Neural progenitor cell (in vitro differentiated cells): ENCODE data around the gene MDM1. TPM values are rescaled to one million over a fixed set of nuclear protein-coding genes. Genes with fewer than 3 reads are reported as not detected.

Experiments
- DNase-seq: peaks from one replicate; pipeline ENCODE4 v3.0.0-alpha.2; 2016; ENCODE audit warnings: low spot score
- H2AFZ ChIP-seq: fragments of 200-600 bp; sonication (generic); replicated peaks from 2 replicates; pipeline ENCODE4 v1.6.1; 2016; ENCODE audit warnings: antibody characterized with exemption
- H3F3A ChIP-seq: fragments of 200-600 bp; sonication (generic); 2 replicates; pipeline ENCODE4 v1.6.1; 2016; ENCODE audit warnings: antibody characterized with exemption, low read depth
- H3K27ac ChIP-seq: fragments of 200-600 bp; sonication (generic); 2 replicates; pipeline ENCODE4 v1.5.1; 2016; ENCODE audit warnings: mild to moderate bottlenecking
- H3K27me3 ChIP-seq: fragments of 200-600 bp; sonication (generic); 2 replicates; pipeline ENCODE4 v1.6.1; 2016; ENCODE audit warnings: mild to moderate bottlenecking, moderate library complexity
- H3K36me3 ChIP-seq: fragments of 200-600 bp; sonication (generic); 2 replicates; pipeline ENCODE4 v1.5.1; 2016
- H3K4me1 ChIP-seq: fragments of 200-600 bp; sonication (generic); 2 replicates; pipeline ENCODE4 v1.6.1; 2016; ENCODE audit warnings: mixed run types
- H3K4me2 ChIP-seq: fragments of 200-600 bp; sonication (generic); 2 replicates; pipeline ENCODE4 v1.6.1; 2016
- H3K4me3 ChIP-seq: fragments of 200-600 bp; sonication (generic); 2 replicates; pipeline ENCODE4 v1.5.1; 2016
- H3K79me2 ChIP-seq: fragments of 200-600 bp; sonication (generic); 2 replicates; pipeline ENCODE4 v1.6.1; 2016; ENCODE audit warnings: low read depth
- H3K9ac ChIP-seq: fragments of 200-600 bp; sonication (generic); 2 replicates; pipeline ENCODE4 v1.6.1; 2016
- H3K9me3 ChIP-seq: fragments of 200-600 bp; sonication (generic); 2 replicates; pipeline ENCODE4 v1.5.1; 2016; ENCODE audit warnings: low read depth
- H4K20me1 ChIP-seq: fragments of 200-600 bp; sonication (generic); 2 replicates; pipeline ENCODE4 v1.6.1; 2016; ENCODE audit warnings: low read depth
- H3K27ac Mint-ChIP-seq: 3 replicates; pipeline ENCODE4 v1.8.0; 2021; ENCODE audit warnings: mixed read lengths
- H3K27me3 Mint-ChIP-seq: 2 replicates; pipeline ENCODE4 v1.8.0; 2022; ENCODE audit warnings: low read depth, mild to moderate bottlenecking, inconsistent platforms, moderate library complexity, mixed read lengths; ENCODE audit not compliant: insufficient read depth
- H3K36me3 Mint-ChIP-seq: 3 replicates; pipeline ENCODE4 v1.8.0; 2021; ENCODE audit warnings: mixed read lengths
- H3K4me1 Mint-ChIP-seq: 3 replicates; pipeline ENCODE4 v1.8.0; 2021; ENCODE audit warnings: mixed read lengths
- H3K4me3 Mint-ChIP-seq: 3 replicates; pipeline ENCODE4 v1.8.0; 2021; ENCODE audit warnings: mild to moderate bottlenecking, moderate library complexity, mixed read lengths
- H3K9me3 Mint-ChIP-seq: 3 replicates; pipeline ENCODE4 v1.8.0; 2020; ENCODE audit warnings: mixed read lengths
- EZH2 ChIP-seq: fragments of 200-600 bp; sonication (generic); IDR thresholded peaks from 2 replicates; pipeline ENCODE4 v1.6.1; 2017; ENCODE audit warnings: antibody characterized with exemption, mild to moderate bottlenecking, moderate library complexity
- EZH2phosphoT487 ChIP-seq: fragments of 200-600 bp; sonication (generic); IDR thresholded peaks from 2 replicates; pipeline ENCODE4 v1.6.1; 2017; ENCODE audit warnings: antibody characterized with exemption
- total RNA-seq: library from RNA; depleted of rRNA; stranded (reverse); fragments of >200 nt; gene quantifications from 2 replicates; pipeline ENCODE4 v1.2.3, GENCODE V29; 2015; ENCODE audit warnings: low replicate concordance
- TF ChIP-seq, protein P1 (sequence below): fragments of 200-600 bp; sonication (generic); IDR thresholded peaks from 2 replicates; pipeline ENCODE4 v1.5.1; 2017; ENCODE audit warnings: antibody characterized with exemption, mild to moderate bottlenecking

MDM1 gene
- total RNA-seq, 1 donor from 2014 or later, result 47.2 TPM

DNA sequence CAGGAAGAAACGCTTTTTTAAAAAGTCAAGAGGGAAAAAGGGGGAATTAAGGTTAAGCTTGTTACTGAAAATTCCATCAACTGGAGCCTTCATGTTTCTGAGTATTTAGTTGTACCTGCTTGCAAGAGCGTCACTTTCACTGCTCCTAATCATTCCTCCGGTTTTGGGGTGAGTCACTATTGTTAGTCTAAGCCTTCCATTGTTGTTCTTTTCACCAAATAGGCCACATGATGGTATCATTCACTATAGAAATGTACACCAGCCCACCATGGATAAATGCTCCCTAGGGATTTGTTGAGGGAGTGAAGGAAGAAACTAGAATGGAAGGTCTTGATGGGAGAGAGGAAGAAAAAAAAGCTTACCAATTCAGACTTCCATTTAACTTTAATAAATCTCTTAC is 81.7 kb downstream of the MDM1 start:
- no peak overlapping the region for H3K9ac ChIP-seq
- peaks cover 15% of the 10 kb centered on the region for H3K9me3 Mint-ChIP-seq

DNA sequence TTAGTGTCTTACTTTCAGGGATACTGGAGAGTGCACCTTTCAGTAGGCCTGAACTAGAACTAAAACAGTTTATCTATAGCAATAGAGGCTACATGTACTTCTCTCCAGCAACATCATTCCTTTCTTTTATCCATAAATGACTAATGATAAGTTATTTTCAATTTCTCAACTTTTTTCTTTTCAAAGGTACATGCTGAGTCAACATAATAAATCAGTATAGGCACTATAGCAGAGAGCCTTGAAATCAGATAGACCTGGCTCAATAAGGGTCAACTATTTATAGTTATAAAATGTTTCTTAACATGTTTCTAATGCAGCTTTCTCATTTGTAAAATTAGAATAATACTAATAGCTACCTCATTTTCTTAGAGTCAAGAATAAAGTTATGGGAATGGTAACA is 84.4 kb downstream of the MDM1 start:
- Mint-ChIP-seq H3K36me3 (no peaks in the 10 kb centered on the region), H3K27me3 (peaks cover 2% of the 10 kb centered on the region), H3K27ac (no peak overlapping the region), H3K9me3 (peaks cover 15% of the 10 kb centered on the region), H3K4me3 (no peak overlapping the region), H3K4me1 (peaks cover 43% of the 10 kb centered on the region)
- no peak overlapping the region for H3K9ac ChIP-seq
- no peak overlapping the region for H3K27ac ChIP-seq
- no peak overlapping the region for H2AFZ ChIP-seq
- H3K79me2 ChIP-seq, result no peaks in the 10 kb centered on the region
- no peak overlapping the region for H3K4me2 ChIP-seq
- peaks cover 28% of the 10 kb centered on the region for H3F3A ChIP-seq
- no peak overlapping the region for H3K4me3 ChIP-seq
- H3K4me1 ChIP-seq, result peaks cover 39% of the 10 kb centered on the region
- DNase-seq, result no peak
- peaks cover 9% of the 10 kb centered on the region for H3K27me3 ChIP-seq
- no peaks in the 10 kb centered on the region for H4K20me1 ChIP-seq
- H3K36me3 ChIP-seq, result no peaks in the 10 kb centered on the region
- no peaks in the 10 kb centered on the region for H3K9me3 ChIP-seq
- TF ChIP-seq, protein P1, sequence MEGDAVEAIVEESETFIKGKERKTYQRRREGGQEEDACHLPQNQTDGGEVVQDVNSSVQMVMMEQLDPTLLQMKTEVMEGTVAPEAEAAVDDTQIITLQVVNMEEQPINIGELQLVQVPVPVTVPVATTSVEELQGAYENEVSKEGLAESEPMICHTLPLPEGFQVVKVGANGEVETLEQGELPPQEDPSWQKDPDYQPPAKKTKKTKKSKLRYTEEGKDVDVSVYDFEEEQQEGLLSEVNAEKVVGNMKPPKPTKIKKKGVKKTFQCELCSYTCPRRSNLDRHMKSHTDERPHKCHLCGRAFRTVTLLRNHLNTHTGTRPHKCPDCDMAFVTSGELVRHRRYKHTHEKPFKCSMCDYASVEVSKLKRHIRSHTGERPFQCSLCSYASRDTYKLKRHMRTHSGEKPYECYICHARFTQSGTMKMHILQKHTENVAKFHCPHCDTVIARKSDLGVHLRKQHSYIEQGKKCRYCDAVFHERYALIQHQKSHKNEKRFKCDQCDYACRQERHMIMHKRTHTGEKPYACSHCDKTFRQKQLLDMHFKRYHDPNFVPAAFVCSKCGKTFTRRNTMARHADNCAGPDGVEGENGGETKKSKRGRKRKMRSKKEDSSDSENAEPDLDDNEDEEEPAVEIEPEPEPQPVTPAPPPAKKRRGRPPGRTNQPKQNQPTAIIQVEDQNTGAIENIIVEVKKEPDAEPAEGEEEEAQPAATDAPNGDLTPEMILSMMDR, result no peak
- TF ChIP-seq EZH2phosphoT487 (no peak), EZH2 (no peak)

More for the DNA sequence above, 81.7 kb downstream of the MDM1 start:
- TF ChIP-seq, protein P1, result no peak
- TF ChIP-seq EZH2phosphoT487, result peak; percentile 98
- TF ChIP-seq EZH2, result no peak
- no peak overlapping the region for H3K27ac ChIP-seq
- Mint-ChIP-seq H3K27ac (no peak overlapping the region), H3K36me3 (no peaks in the 10 kb centered on the region), H3K4me3 (no peak overlapping the region), H3K27me3 (no peaks in the 10 kb centered on the region), H3K4me1 (peaks cover 20% of the 10 kb centered on the region)
- H3K4me1 ChIP-seq, result peaks cover 24% of the 10 kb centered on the region
- H3K9me3 ChIP-seq, result no peaks in the 10 kb centered on the region
- H4K20me1 ChIP-seq, result no peaks in the 10 kb centered on the region
- H3K79me2 ChIP-seq, result no peaks in the 10 kb centered on the region
- peak overlapping the region; percentile 44 for H3K4me2 ChIP-seq
- no peak overlapping the region for H2AFZ ChIP-seq
- DNase-seq, result peak; percentile 55
- no peak overlapping the region for H3K4me3 ChIP-seq
- peaks cover 9% of the 10 kb centered on the region for H3K27me3 ChIP-seq
- H3K36me3 ChIP-seq, result no peaks in the 10 kb centered on the region
- H3F3A ChIP-seq, result peaks cover 20% of the 10 kb centered on the region

DNA sequence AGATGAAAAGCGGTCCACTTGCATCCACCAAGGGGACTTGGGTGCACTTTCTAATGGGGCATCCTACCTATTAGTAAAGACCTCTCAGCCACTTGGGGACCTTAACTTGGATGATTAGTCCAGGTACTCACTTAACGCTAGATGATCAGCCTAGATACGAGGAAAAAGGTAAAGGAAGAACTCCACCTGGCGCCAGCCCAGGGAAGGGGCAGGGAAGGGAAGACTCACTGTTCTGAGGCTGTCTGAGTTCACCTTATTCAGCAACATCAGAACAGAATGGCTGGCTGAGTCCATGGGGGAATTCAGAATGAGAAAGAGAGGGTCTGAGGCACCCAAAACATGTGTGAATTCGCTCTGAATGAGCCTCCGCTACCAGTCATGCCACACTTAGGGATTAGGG is 85.8 kb downstream of the MDM1 start:
- Histone ChIP-seq H4K20me1 (no peaks in the 10 kb centered on the region), H3K27me3 (peaks cover 9% of the 10 kb centered on the region), H3K9me3 (no peaks in the 10 kb centered on the region), H3K4me3 (peak overlapping the region; percentile 3), H3K4me2 (peak overlapping the region; percentile 63), H3K4me1 (peaks cover 39% of the 10 kb centered on the region), H3F3A (peaks cover 28% of the 10 kb centered on the region), H3K36me3 (no peaks in the 10 kb centered on the region), H2AFZ (peak overlapping the region; percentile 81), H3K27ac (peak overlapping the region; percentile 78), H3K79me2 (no peaks in the 10 kb centered on the region), H3K9ac (no peak overlapping the region)
- no peak for DNase-seq
- H3K27me3 Mint-ChIP-seq, result peaks cover 2% of the 10 kb centered on the region
- H3K36me3 Mint-ChIP-seq, result no peaks in the 10 kb centered on the region
- peak overlapping the region; percentile 80 for H3K27ac Mint-ChIP-seq
- TF ChIP-seq EZH2phosphoT487, result no peak
- peaks cover 15% of the 10 kb centered on the region for H3K9me3 Mint-ChIP-seq
- peaks cover 44% of the 10 kb centered on the region for H3K4me1 Mint-ChIP-seq
- peak overlapping the region; percentile 5 for H3K4me3 Mint-ChIP-seq

GRCh38 chr12:68245180-68246021 is 86.8 kb downstream of the MDM1 start:
- peak overlapping the region; percentile 50 for H3K4me3 Mint-ChIP-seq
- Histone ChIP-seq H4K20me1 (no peaks in the 10 kb centered on the region), H2AFZ (peak overlapping the region; percentile 81), H3K4me1 (peaks cover 33% of the 10 kb centered on the region), H3K9ac (no peak overlapping the region), H3K27ac (peak overlapping the region; percentile 78), H3K79me2 (no peaks in the 10 kb centered on the region), H3K9me3 (no peaks in the 10 kb centered on the region), H3K27me3 (peaks cover 9% of the 10 kb centered on the region), H3K4me3 (peak overlapping the region; percentile 3), H3F3A (peaks cover 28% of the 10 kb centered on the region), H3K4me2 (peak overlapping the region; percentile 63), H3K36me3 (no peaks in the 10 kb centered on the region)
- H3K36me3 Mint-ChIP-seq, result no peaks in the 10 kb centered on the region
- H3K4me1 Mint-ChIP-seq, result peaks cover 41% of the 10 kb centered on the region
- DNase-seq, result peak; percentile 47
- TF ChIP-seq EZH2 (no peak), EZH2phosphoT487 (no peak)
- TF ChIP-seq, protein P1, result no peak
- H3K27me3 Mint-ChIP-seq, result peaks cover 2% of the 10 kb centered on the region
- H3K27ac Mint-ChIP-seq, result peak overlapping the region; percentile 80
- peaks cover 15% of the 10 kb centered on the region for H3K9me3 Mint-ChIP-seq
